GM12872 (cell line): ENCODE measurements around the gene RTN4IP1.

Experiments
- CTCF ChIP-seq: IDR thresholded peaks from 3 replicates; pipeline ENCODE4 v1.5.1; 2011; ENCODE audit warnings: low read depth, mild to moderate bottlenecking, low read length, moderate library complexity; ENCODE audit not compliant: insufficient read depth

The RTN4IP1 gene

GRCh38 chr6:106540432-106540831, 88.9 kb downstream of the RTN4IP1 start:
- TF ChIP-seq CTCF, result no peak

GRCh38 chr6:106539936-106540335, 89.4 kb downstream of the RTN4IP1 start:
- TF ChIP-seq CTCF, result no peak

- TF ChIP-seq CTCF, result no peak
Measured at GRCh38 chr6:106538145-106538544, 91.2 kb downstream of the RTN4IP1 start.

DNA sequence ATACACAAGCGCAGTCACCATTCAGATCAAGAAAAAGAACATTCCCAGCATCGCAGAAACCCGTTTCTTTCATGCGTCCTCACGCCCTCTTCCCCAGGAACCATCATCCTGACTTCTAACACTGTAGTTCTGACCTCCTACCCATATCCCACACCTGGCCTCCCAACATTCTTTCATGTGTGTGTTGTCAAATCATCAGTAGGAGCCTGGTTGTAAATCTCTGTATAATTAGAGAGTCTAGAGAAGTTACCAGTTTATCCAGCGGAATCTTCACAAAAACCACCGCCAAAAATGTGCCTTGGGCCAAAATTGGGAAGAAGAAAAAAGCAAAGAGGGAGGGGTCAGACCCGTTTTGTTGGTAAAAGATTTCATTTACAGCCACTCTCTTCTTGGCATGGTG, 91.6 kb downstream of the RTN4IP1 start:
- TF ChIP-seq CTCF, result no peak

GRCh38 chr6:106536851-106537250, 92.4 kb downstream of the RTN4IP1 start:
- TF ChIP-seq CTCF, result no peak

DNA sequence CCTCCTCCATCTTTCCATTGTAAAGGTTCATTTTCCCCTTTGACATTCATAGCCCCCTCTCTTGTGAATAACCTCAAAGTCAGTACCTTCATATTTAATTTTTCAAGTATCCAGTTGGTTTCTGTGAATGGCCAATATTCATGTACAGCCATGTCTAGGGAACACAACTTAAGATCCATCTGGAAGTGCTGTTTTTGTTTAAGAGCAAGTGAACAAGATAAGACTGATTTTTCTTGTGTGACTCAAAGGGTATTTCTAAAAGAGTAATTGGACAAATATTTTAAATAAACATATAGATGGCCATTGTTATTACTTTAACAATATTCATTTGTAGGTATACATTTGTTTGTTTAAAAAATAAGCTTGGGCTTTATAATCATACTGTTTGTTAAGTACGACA, 92.9 kb downstream of the RTN4IP1 start:
- TF ChIP-seq CTCF, result no peak

GRCh38 chr6:106535012-106535411, 94.3 kb downstream of the RTN4IP1 start:
- no peak for TF ChIP-seq CTCF

GRCh38 chr6:106534564-106534982, 94.7 kb downstream of the RTN4IP1 start:
- no peak for TF ChIP-seq CTCF
